ENCODE data around the gene RSBN1.
"Not testable (repeated sequence)": the region's sequence is repeated elsewhere in the genome, so short reads cannot be mapped to it uniquely, and the experiment has no call there.

The RSBN1 gene

DNA sequence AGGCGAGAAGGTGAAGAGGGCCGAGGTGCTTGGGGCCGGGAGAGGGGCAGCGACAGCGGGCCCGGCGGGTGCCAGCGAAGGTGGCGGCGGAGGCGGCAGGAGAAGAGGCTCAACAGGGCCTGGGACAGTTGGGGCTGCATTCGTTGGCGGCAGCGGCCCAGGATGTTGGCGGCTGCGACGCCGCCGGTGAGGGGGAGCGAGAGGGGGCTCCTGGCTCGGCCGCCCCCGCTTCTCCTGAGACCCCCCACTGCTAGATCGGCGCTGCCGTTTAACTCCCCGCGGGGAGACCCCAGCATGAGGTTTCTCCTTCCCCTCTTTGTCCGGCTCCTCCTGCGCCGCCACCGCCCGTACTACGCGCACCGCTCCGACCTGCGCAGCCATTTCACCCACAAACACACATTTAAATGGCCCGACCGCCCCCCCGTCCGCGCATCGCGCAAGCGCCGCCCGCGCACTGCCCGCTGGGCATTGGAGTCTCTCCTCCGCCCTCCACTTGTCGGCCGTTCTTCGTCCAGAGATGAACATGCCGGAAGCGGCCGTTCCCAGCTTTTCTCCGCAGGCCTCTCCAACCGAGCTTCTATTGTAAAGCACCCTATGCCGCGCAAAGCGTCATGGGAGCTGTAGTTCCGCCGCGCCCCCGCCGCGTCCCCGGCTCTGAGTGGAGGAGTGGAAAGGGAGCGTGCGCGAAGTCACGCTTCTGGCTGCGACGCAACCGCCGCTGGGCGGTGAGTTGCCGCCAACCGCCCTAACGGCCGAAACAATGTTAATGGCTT lies at the start of gene RSBN1:
Gene RSBN1 (minus strand): TSS at position 589 of the 773 bp plus-strand sequence. CDS start 64 bp downstream, at position 525.
- Mint-ChIP-seq H3K9me3 (no peaks in the 10 kb centered on the region), H3K36me3 (ENCODE audit: insufficient read depth) (peaks cover 30% of the 10 kb centered on the region), H3K4me1 (peaks cover 38% of the 10 kb centered on the region), H3K27me3 (no peaks in the 10 kb centered on the region), H3K4me3 (peak within 1 kb of the TSS; percentile 90), H3K27ac (ENCODE audit: low read depth) (peak within 1 kb of the TSS; percentile 97)
- peak; percentile 92 for ATAC-seq (replicated peaks; ENCODE audit: extremely low read depth, poor library complexity, severe bottlenecking)
- DNase-seq (ENCODE audit: low spot score in 2 of 2) = peak; percentile 94 to 98

DNA sequence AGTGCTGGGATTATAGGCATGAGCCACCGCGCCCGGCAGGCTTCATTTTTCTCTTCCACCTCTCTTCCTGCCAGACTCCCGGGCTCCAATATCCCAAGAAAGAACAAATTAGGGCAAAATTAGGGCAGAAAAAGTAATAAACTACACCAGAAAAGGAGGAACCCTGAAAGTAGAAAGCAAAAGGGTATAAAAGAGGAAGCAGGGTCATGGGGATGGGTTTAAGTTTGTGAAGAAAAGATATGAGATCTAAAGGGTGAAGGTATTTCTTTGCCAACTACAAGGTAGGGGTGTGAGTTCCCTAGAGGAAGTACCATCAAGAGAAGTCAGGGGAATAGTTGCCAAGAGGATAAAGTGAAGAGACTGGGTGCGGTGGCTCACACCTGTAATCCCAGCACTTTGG lies 49.4 kb upstream of the RSBN1 start:
- ATAC-seq (replicated peaks; ENCODE audit: extremely low read depth, poor library complexity, severe bottlenecking) = no peak
- Mint-ChIP-seq H3K27me3 (no peaks in the 10 kb centered on the region), H3K4me3 (peak overlapping the region; percentile 31), H3K27ac (ENCODE audit: low read depth) (peak overlapping the region; percentile 37), H3K9me3 (no peaks in the 10 kb centered on the region), H3K4me1 (peaks cover 62% of the 10 kb centered on the region), H3K36me3 (ENCODE audit: insufficient read depth) (peaks cover 46% of the 10 kb centered on the region)
- DNase-seq (ENCODE audit: low spot score in 2 of 2) = no peak

DNA sequence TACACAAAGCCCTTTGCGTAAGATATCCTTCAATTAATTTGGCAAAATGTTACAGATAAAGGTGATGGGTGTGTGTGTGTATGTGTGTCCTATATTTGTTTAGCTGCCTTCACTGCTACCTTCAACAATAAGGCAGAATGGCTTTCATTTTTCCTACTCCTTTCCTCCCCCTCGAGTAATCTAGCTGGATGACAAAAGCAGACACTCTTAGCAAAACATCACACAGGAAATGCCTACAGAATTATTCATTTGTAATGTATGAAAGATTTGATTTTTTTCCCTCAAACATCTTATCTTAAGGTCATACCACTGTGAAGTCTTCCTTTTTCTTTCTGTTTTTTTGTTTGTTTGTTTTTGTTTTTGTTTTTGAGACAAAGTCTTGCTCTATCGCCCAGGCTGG lies 48.6 kb upstream of the RSBN1 start:
- Mint-ChIP-seq H3K36me3 (ENCODE audit: insufficient read depth) (peaks cover 53% of the 10 kb centered on the region), H3K4me3 (peak overlapping the region; percentile 10)
- no peak for ATAC-seq (replicated peaks; ENCODE audit: extremely low read depth, poor library complexity, severe bottlenecking)

DNA sequence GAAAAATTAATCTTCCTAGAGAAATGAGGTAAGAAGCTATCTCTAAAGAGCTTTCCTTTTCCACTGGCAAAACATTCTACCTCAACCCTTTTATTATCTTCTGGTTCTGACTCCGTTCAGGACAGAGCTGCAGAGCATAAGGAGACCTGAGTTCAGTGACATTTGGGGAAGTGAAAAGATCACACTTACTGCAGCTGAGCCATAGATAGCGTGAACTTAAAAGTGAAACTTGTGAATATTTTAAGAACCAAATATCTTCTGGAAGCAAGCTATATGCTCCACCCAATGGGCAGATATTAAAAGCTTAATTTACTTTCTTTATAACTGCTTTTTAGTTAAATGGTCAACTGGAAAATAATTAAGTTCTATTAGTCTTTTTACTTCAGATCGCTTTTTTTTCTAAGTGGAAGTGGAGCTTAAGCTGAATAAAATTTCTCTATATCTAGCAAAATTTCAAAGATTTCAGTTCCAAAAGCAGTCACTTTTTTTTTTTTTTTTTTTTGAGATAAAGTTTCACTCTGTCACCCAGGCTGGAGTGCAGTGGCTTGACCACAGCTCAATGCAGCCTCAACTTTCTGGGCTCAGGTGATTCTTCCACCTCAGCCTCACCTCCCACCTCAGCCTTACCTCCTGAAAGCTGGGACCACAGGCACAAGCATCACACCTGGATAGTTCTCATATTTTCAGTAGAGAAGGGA lies 47.4 kb upstream of the RSBN1 start:
- ATAC-seq (replicated peaks; ENCODE audit: extremely low read depth, poor library complexity, severe bottlenecking) = peak; percentile 92
- no peaks in the 10 kb centered on the region for H3K27me3 Mint-ChIP-seq
- H3K27ac Mint-ChIP-seq (ENCODE audit: low read depth) = peak overlapping the region; percentile 37
- H3K4me1 Mint-ChIP-seq = peaks cover 47% of the 10 kb centered on the region
- H3K4me3 Mint-ChIP-seq = peak overlapping the region; percentile 23
- no peaks in the 10 kb centered on the region for H3K9me3 Mint-ChIP-seq
- DNase-seq (ENCODE audit: low spot score in 2 of 2) = no peak
- peaks cover 57% of the 10 kb centered on the region for H3K36me3 Mint-ChIP-seq (ENCODE audit: insufficient read depth)

More for the DNA sequence above, 48.6 kb upstream of the RSBN1 start:
- no peaks in the 10 kb centered on the region for H3K27me3 Mint-ChIP-seq
- peak overlapping the region; percentile 37 for H3K27ac Mint-ChIP-seq (ENCODE audit: low read depth)
- H3K9me3 Mint-ChIP-seq = no peaks in the 10 kb centered on the region
- no peak for DNase-seq (ENCODE audit: low spot score in 2 of 2)
- H3K4me1 Mint-ChIP-seq = peaks cover 58% of the 10 kb centered on the region

DNA sequence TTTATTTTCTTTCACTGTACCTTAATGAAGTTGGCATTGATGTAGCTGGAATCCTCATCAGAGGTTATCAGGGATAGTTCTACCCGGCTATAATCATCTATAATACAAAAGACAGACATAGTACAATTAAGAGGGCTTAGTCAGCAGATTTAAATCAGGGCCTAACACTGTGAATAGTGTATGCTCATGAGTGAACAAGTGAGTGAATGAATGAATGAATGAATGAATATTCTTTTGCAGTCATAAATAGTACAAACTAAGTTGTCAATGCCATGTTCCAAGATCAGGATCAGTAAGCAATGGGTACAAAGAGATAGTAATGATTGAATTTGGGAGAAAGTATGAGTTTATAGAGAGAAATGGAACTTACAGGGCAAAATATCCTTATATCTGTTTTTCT lies 46.7 kb upstream of the RSBN1 start:
- no peak for ATAC-seq (replicated peaks; ENCODE audit: extremely low read depth, poor library complexity, severe bottlenecking)
- peaks cover 54% of the 10 kb centered on the region for H3K36me3 Mint-ChIP-seq (ENCODE audit: insufficient read depth)
- no peak for DNase-seq (ENCODE audit: low spot score in 2 of 2)
- H3K4me3 Mint-ChIP-seq = peak overlapping the region; percentile 23
- H3K4me1 Mint-ChIP-seq = peaks cover 45% of the 10 kb centered on the region
- H3K9me3 Mint-ChIP-seq = no peaks in the 10 kb centered on the region
- no peaks in the 10 kb centered on the region for H3K27me3 Mint-ChIP-seq
- H3K27ac Mint-ChIP-seq (ENCODE audit: low read depth) = peak overlapping the region; percentile 37

DNA sequence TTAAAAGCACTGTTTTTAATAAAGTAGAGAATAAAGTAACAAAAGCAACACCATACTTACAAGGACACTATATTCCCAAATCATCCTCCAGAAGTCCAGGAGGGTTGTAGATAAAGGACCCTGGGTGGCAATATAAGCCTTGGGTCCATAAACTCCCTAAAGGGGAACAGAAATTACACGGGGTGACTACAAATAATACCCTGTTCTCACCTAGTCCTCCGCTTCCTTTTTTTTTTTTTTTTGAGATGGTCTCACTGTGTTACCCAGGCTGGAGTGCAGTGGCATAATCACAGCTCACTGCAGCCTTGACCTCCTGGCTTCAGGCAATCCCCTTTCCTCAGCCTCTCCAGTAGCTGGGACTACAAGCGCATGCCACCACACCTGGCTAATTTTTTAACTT lies 46.1 kb upstream of the RSBN1 start:
- no peak for ATAC-seq (replicated peaks; ENCODE audit: extremely low read depth, poor library complexity, severe bottlenecking)
- no peak overlapping the region for H3K4me3 Mint-ChIP-seq
- H3K27ac Mint-ChIP-seq (ENCODE audit: low read depth) = peak overlapping the region; percentile 37
- peaks cover 44% of the 10 kb centered on the region for H3K4me1 Mint-ChIP-seq
- no peaks in the 10 kb centered on the region for H3K9me3 Mint-ChIP-seq
- no peaks in the 10 kb centered on the region for H3K27me3 Mint-ChIP-seq
- no peak for DNase-seq (ENCODE audit: low spot score in 2 of 2)
- peaks cover 54% of the 10 kb centered on the region for H3K36me3 Mint-ChIP-seq (ENCODE audit: insufficient read depth)

DNA sequence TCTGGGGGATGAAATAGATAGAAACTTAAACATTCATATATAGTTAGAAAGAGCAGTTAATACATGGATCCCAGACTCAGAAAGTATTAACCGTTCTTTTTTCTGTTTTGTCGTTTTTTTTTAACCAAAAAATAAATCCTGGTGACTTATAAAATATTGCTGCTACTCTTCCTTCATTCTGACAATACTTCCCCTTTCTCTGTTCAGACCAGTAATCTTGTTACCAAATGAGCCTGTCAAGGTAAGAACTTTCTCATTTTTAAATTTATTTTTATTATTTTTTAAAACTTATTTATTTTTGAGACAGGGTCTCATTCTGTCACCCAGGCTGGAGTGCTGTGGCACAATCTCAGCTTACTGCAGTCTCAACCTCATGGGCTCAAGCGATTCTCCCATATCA lies 45.5 kb upstream of the RSBN1 start:
- Mint-ChIP-seq H3K9me3 (no peaks in the 10 kb centered on the region), H3K4me1 (peaks cover 37% of the 10 kb centered on the region), H3K27ac (ENCODE audit: low read depth) (peak overlapping the region; percentile 77), H3K36me3 (ENCODE audit: insufficient read depth) (peaks cover 55% of the 10 kb centered on the region), H3K4me3 (no peak overlapping the region), H3K27me3 (no peaks in the 10 kb centered on the region)
- DNase-seq (ENCODE audit: low spot score in 2 of 2) = no peak
- ATAC-seq (replicated peaks; ENCODE audit: extremely low read depth, poor library complexity, severe bottlenecking) = no peak

DNA sequence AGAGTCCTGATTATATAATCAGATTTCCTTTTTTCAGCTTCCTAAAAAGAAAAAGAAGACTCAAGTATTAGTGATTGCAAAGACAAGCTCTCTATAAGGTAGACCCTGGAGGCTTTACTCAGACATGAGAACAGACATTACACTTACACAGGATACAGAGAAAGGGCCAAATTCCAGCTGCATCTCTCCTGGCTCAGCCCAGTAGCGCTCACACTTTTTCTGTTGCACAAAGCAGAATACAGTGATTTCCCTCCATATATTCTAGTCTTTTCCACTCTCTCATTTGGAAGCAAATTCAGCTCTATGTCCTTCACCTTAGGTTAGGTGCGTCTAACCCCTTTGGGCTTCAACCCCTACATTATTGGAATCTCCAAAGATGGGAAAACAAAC lies 44.1 kb upstream of the RSBN1 start:
- peaks cover 58% of the 10 kb centered on the region for H3K36me3 Mint-ChIP-seq (ENCODE audit: insufficient read depth)
- DNase-seq (ENCODE audit: low spot score in 2 of 2) (no peak), ATAC-seq (replicated peaks; ENCODE audit: extremely low read depth, poor library complexity, severe bottlenecking) (no peak)
- no peaks in the 10 kb centered on the region for H3K9me3 Mint-ChIP-seq
- no peaks in the 10 kb centered on the region for H3K27me3 Mint-ChIP-seq
- no peak overlapping the region for H3K27ac Mint-ChIP-seq (ENCODE audit: low read depth)
- H3K4me3 Mint-ChIP-seq = no peak overlapping the region
- H3K4me1 Mint-ChIP-seq = peaks cover 25% of the 10 kb centered on the region

DNA sequence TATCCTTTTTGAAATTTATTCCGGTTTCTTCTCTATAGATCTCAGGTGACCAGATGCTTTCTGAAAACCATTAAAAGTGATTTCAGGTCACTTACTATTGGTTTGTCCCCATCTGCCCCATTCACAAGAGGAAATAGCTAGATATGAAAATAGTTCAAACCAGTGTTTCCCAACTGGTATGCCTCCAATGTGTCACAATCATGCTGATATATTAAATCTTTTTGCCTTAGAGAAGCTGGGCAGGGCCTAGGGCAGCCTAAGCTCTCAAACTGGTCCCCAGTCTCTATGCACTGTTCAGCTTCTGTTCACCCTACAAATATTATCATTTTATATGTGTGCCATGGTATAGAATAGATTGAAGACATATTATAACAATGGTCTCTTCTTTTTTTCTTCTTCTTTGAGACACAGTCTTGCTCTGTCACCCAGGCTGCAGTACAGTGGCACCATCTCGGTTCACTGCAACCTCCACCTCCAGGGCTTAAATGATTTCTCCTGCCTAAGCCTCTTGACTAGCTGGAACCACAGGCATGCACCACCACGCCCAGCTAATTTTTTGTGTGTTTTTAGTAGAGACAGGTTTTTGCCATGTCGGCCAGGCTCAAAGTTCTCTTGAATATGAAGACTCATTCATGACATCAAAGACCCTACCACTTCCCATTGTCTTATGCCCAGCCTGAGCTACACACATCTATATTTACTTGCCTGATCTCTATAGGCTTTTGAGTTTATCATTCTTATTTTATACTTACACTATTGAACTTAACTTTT lies 43.5 kb upstream of the RSBN1 start:
- H3K4me1 Mint-ChIP-seq = peaks cover 23% of the 10 kb centered on the region
- peaks cover 58% of the 10 kb centered on the region for H3K36me3 Mint-ChIP-seq (ENCODE audit: insufficient read depth)
- no peaks in the 10 kb centered on the region for H3K9me3 Mint-ChIP-seq
- no peak overlapping the region for H3K4me3 Mint-ChIP-seq
- DNase-seq (ENCODE audit: low spot score in 2 of 2) (no peak), ATAC-seq (replicated peaks; ENCODE audit: extremely low read depth, poor library complexity, severe bottlenecking) (no peak)
- H3K27me3 Mint-ChIP-seq = no peaks in the 10 kb centered on the region
- H3K27ac Mint-ChIP-seq (ENCODE audit: low read depth) = no peak overlapping the region

DNA sequence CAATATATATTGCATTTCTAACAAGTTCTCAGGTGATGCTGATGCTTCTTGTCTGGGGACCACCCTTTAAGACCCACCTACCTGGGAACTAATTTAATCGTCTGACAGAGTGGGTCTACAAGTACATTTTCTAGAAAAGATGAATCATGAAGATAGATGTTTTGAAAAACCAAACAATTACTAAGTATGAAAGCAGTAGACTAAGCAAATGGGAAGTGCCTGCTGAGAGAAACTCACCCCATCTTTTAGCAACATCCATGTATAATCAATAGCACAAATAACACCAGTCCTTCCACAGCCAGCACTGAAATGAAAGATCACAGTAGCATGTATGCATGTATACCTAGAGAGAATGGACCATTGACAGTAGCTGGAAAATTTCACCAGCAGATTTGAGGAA lies 42.0 kb upstream of the RSBN1 start:
- H3K27ac Mint-ChIP-seq (ENCODE audit: low read depth) = peak overlapping the region; percentile 68
- no peaks in the 10 kb centered on the region for H3K9me3 Mint-ChIP-seq
- H3K36me3 Mint-ChIP-seq (ENCODE audit: insufficient read depth) = peaks cover 55% of the 10 kb centered on the region
- peaks cover 19% of the 10 kb centered on the region for H3K4me1 Mint-ChIP-seq
- ATAC-seq (replicated peaks; ENCODE audit: extremely low read depth, poor library complexity, severe bottlenecking) (no peak), DNase-seq (ENCODE audit: low spot score in 2 of 2) (no peak)
- no peaks in the 10 kb centered on the region for H3K27me3 Mint-ChIP-seq
- no peak overlapping the region for H3K4me3 Mint-ChIP-seq

DNA sequence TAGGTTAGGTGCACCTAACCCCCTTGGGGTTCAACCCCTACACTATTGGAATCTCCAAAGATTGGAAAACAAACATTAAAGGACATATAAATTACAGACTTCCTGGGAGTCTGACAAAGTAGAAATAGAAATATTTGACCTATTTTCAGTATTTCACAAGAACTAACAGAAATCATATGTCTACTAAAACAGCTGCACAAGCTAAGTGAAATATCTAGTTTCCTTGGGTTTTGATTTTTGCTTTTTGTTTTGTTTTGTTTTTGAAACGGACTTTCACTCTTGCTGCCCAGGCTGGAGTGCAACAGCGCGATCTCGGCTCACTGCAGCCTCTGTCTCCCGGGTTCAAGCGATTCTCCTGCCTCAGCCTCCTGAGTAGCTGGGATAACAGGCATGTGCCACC lies 40.4 kb upstream of the RSBN1 start:
- peaks cover 51% of the 10 kb centered on the region for H3K36me3 Mint-ChIP-seq (ENCODE audit: insufficient read depth)
- H3K27me3 Mint-ChIP-seq; ATAC-seq (replicated peaks; ENCODE audit: extremely low read depth, poor library complexity, severe bottlenecking); H3K9me3 Mint-ChIP-seq; DNase-seq (ENCODE audit: low spot score in 2 of 2); H3K27ac Mint-ChIP-seq (ENCODE audit: low read depth); H3K4me3 Mint-ChIP-seq: not testable (repeated sequence)
- peaks cover 15% of the 10 kb centered on the region for H3K4me1 Mint-ChIP-seq

DNA sequence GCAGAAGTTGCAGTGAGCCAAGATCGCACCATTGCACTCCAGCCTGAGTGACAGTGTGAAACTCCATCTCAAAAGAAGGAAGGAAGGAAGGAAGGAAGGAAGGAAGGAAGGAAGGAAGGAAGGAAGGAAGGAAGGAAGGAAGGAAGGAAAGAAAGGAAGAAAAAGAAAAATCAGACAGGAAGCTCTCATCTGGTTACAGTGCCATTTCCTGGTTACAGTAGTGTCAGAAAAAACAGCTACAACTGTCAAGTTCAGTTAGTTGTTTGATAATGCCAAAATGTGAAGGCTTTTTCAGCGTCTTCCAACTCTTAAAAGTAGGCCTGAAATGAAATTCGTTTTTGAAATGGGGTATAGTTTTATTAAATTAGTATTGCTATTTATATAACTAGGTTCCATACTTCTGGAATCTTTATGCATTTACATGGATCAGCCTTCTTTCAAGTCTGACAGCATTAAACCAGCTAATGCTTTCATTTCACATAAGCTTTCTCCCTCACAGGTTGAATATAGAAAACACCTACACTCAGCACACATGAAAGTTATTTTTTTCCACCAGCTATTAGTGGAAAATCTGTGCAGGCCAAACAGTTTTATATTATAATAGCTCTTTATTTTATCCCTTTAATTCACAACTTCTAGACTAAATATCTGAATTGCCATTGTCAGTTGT lies 38.0 kb upstream of the RSBN1 start:
- DNase-seq (ENCODE audit: low spot score in 2 of 2) (no peak), ATAC-seq (replicated peaks; ENCODE audit: extremely low read depth, poor library complexity, severe bottlenecking) (peak; percentile 84)
- H3K4me1 Mint-ChIP-seq = peaks cover 15% of the 10 kb centered on the region
- peak overlapping the region; percentile 76 for H3K27ac Mint-ChIP-seq (ENCODE audit: low read depth)
- no peaks in the 10 kb centered on the region for H3K9me3 Mint-ChIP-seq
- peak overlapping the region; percentile 9 for H3K4me3 Mint-ChIP-seq
- H3K27me3 Mint-ChIP-seq = no peaks in the 10 kb centered on the region
- peaks cover 53% of the 10 kb centered on the region for H3K36me3 Mint-ChIP-seq (ENCODE audit: insufficient read depth)

All from central memory CD8-positive, alpha-beta T cell (primary cell).